ENCODE results near the gene WIPF3.

The WIPF3 gene

GRCh38 chr7:29795696-29796580 is 10.4 kb upstream of the WIPF3 start:
- H3K9ac ChIP-seq (ENCODE audit: low read depth, low read length) = no peak overlapping the region
- no peak overlapping the region for H3K27ac ChIP-seq (ENCODE audit: low read length)
- H3K36me3 ChIP-seq (ENCODE audit: insufficient read depth, low read depth, low read length) = no peaks in the 10 kb centered on the region
- peaks cover 22% of the 10 kb centered on the region; the same call in 1 of the 2 replicates for H3K4me1 ChIP-seq (ENCODE audit: insufficient read depth, low read length)
- no peaks in the 10 kb centered on the region for H3K27me3 ChIP-seq (ENCODE audit: insufficient read depth, low read length)
- H3K4me3 ChIP-seq (ENCODE audit: low read length) = no peak overlapping the region
- H3K9me3 ChIP-seq (ENCODE audit: insufficient read depth, low read depth, low read length) = no peaks in the 10 kb centered on the region

- Histone ChIP-seq H3K27me3 (ENCODE audit: insufficient read depth, low read length) (no peaks in the 10 kb centered on the region), H3K4me1 (ENCODE audit: insufficient read depth, low read length) (peaks cover 22% of the 10 kb centered on the region; the same call in 1 of the 2 replicates), H3K9me3 (ENCODE audit: insufficient read depth, low read depth, low read length) (no peaks in the 10 kb centered on the region), H3K27ac (ENCODE audit: low read length) (no peak overlapping the region), H3K36me3 (ENCODE audit: insufficient read depth, low read depth, low read length) (no peaks in the 10 kb centered on the region), H3K9ac (ENCODE audit: low read depth, low read length) (no peak overlapping the region), H3K4me3 (ENCODE audit: low read length) (no peak overlapping the region)
Measured at GRCh38 chr7:29797112-29797944, 9.0 kb upstream of the WIPF3 start.

- Histone ChIP-seq H3K27ac (ENCODE audit: low read length) (no peak overlapping the region), H3K4me1 (ENCODE audit: insufficient read depth, low read length) (peaks cover 13% of the 10 kb centered on the region; the same call in 1 of the 2 replicates), H3K4me3 (ENCODE audit: low read length) (no peak overlapping the region), H3K9ac (ENCODE audit: low read depth, low read length) (no peak overlapping the region), H3K36me3 (ENCODE audit: insufficient read depth, low read depth, low read length) (no peaks in the 10 kb centered on the region), H3K27me3 (ENCODE audit: insufficient read depth, low read length) (peaks cover 4% of the 10 kb centered on the region; the same call in 1 of the 2 replicates), H3K9me3 (ENCODE audit: insufficient read depth, low read depth, low read length) (no peaks in the 10 kb centered on the region)
Measured at GRCh38 chr7:29798422-29798821, 7.9 kb upstream of the WIPF3 start.

- no peaks in the 10 kb centered on the region; the same call in 1 of the 2 replicates for H3K4me1 ChIP-seq (ENCODE audit: insufficient read depth, low read length)
- no peak overlapping the region for H3K4me3 ChIP-seq (ENCODE audit: low read length)
- H3K36me3 ChIP-seq (ENCODE audit: insufficient read depth, low read depth, low read length) = no peaks in the 10 kb centered on the region
- H3K9me3 ChIP-seq (ENCODE audit: insufficient read depth, low read depth, low read length) = no peaks in the 10 kb centered on the region
- H3K27ac ChIP-seq (ENCODE audit: low read length) = no peak overlapping the region
- H3K9ac ChIP-seq (ENCODE audit: low read depth, low read length) = no peak overlapping the region
- H3K27me3 ChIP-seq (ENCODE audit: insufficient read depth, low read length) = peaks cover 32% of the 10 kb centered on the region
Measured at GRCh38 chr7:29801929-29802328, 4.4 kb upstream of the WIPF3 start.

- H3K4me3 ChIP-seq (ENCODE audit: low read length) = no peak overlapping the region
- H3K36me3 ChIP-seq (ENCODE audit: insufficient read depth, low read depth, low read length) = no peaks in the 10 kb centered on the region
- no peak overlapping the region for H3K27ac ChIP-seq (ENCODE audit: low read length)
- peaks cover 51% of the 10 kb centered on the region for H3K27me3 ChIP-seq (ENCODE audit: insufficient read depth, low read length)
- peaks cover 2% of the 10 kb centered on the region; the same call in 1 of the 2 replicates for H3K4me1 ChIP-seq (ENCODE audit: insufficient read depth, low read length)
- H3K9ac ChIP-seq (ENCODE audit: low read depth, low read length) = no peak overlapping the region
- no peaks in the 10 kb centered on the region for H3K9me3 ChIP-seq (ENCODE audit: insufficient read depth, low read depth, low read length)
Measured at GRCh38 chr7:29805031-29805430, 1.3 kb upstream of the WIPF3 start.

- peaks cover 2% of the 10 kb centered on the region; the same call in 1 of the 2 replicates for H3K4me1 ChIP-seq (ENCODE audit: insufficient read depth, low read length)
- no peaks in the 10 kb centered on the region for H3K36me3 ChIP-seq (ENCODE audit: insufficient read depth, low read depth, low read length)
- no peak overlapping the region for H3K27ac ChIP-seq (ENCODE audit: low read length)
- H3K9me3 ChIP-seq (ENCODE audit: insufficient read depth, low read depth, low read length) = no peaks in the 10 kb centered on the region
- no peak overlapping the region for H3K9ac ChIP-seq (ENCODE audit: low read depth, low read length)
- peaks cover 51% of the 10 kb centered on the region for H3K27me3 ChIP-seq (ENCODE audit: insufficient read depth, low read length)
- peak overlapping the region; percentile 72; the same call in 1 of the 2 replicates for H3K4me3 ChIP-seq (ENCODE audit: low read length)
Measured at GRCh38 chr7:29805886-29806207, 461 bp upstream of the WIPF3 start.

- H3K9ac ChIP-seq (ENCODE audit: low read depth, low read length) = peak overlapping the region; percentile 33; the same call in 1 of the 2 replicates
- peaks cover 51% of the 10 kb centered on the region for H3K27me3 ChIP-seq (ENCODE audit: insufficient read depth, low read length)
- peak overlapping the region; percentile 72 for H3K4me3 ChIP-seq (ENCODE audit: low read length)
Measured at GRCh38 chr7:29806995-29807841, 910 bp downstream of the WIPF3 start.

GRCh38 chr7:29808075-29808801 is 1.9 kb downstream of the WIPF3 start:
- Histone ChIP-seq H3K4me3 (ENCODE audit: low read length) (no peak overlapping the region), H3K4me1 (ENCODE audit: insufficient read depth, low read length) (peaks cover 2% of the 10 kb centered on the region; the same call in 1 of the 2 replicates), H3K27me3 (ENCODE audit: insufficient read depth, low read length) (peaks cover 48% of the 10 kb centered on the region)

More at GRCh38 chr7:29806995-29807841, 910 bp downstream of the WIPF3 start:
- H3K4me1 ChIP-seq (ENCODE audit: insufficient read depth, low read length) = peaks cover 2% of the 10 kb centered on the region; the same call in 1 of the 2 replicates
- H3K27ac ChIP-seq (ENCODE audit: low read length) = no peak overlapping the region
- H3K36me3 ChIP-seq (ENCODE audit: insufficient read depth, low read depth, low read length) = no peaks in the 10 kb centered on the region
- no peaks in the 10 kb centered on the region for H3K9me3 ChIP-seq (ENCODE audit: insufficient read depth, low read depth, low read length)

GRCh38 chr7:29809533-29810155 is 3.3 kb downstream of the WIPF3 start:
- no peaks in the 10 kb centered on the region for H3K36me3 ChIP-seq (ENCODE audit: insufficient read depth, low read depth, low read length)
- H3K9ac ChIP-seq (ENCODE audit: low read depth, low read length) = no peak overlapping the region
- H3K27ac ChIP-seq (ENCODE audit: low read length) = no peak overlapping the region
- H3K9me3 ChIP-seq (ENCODE audit: insufficient read depth, low read depth, low read length) = no peaks in the 10 kb centered on the region
- H3K4me1 ChIP-seq (ENCODE audit: insufficient read depth, low read length) = peaks cover 2% of the 10 kb centered on the region; the same call in 1 of the 2 replicates
- H3K27me3 ChIP-seq (ENCODE audit: insufficient read depth, low read length) = peaks cover 37% of the 10 kb centered on the region
- no peak overlapping the region for H3K4me3 ChIP-seq (ENCODE audit: low read length)

More at GRCh38 chr7:29808075-29808801, 1.9 kb downstream of the WIPF3 start:
- Histone ChIP-seq H3K9me3 (ENCODE audit: insufficient read depth, low read depth, low read length) (no peaks in the 10 kb centered on the region), H3K9ac (ENCODE audit: low read depth, low read length) (no peak overlapping the region), H3K36me3 (ENCODE audit: insufficient read depth, low read depth, low read length) (no peaks in the 10 kb centered on the region), H3K27ac (ENCODE audit: low read length) (no peak overlapping the region)

GRCh38 chr7:29810297-29810696 is 4.0 kb downstream of the WIPF3 start:
- Histone ChIP-seq H3K27me3 (ENCODE audit: insufficient read depth, low read length) (peaks cover 30% of the 10 kb centered on the region), H3K9ac (ENCODE audit: low read depth, low read length) (no peak overlapping the region), H3K27ac (ENCODE audit: low read length) (no peak overlapping the region), H3K9me3 (ENCODE audit: insufficient read depth, low read depth, low read length) (no peaks in the 10 kb centered on the region), H3K36me3 (ENCODE audit: insufficient read depth, low read depth, low read length) (no peaks in the 10 kb centered on the region), H3K4me1 (ENCODE audit: insufficient read depth, low read length) (peaks cover 2% of the 10 kb centered on the region; the same call in 1 of the 2 replicates), H3K4me3 (ENCODE audit: low read length) (no peak overlapping the region)

Data from iPS-20b (cell line).